Measurements from ENCODE around the gene RASSF7. TPM values are rescaled to one million over a fixed set of nuclear protein-coding genes. Genes with fewer than 3 reads are reported as not detected.
A peak's percentile ranks its signal among the peaks of the same experiment; 100 is the strongest.

Gene RASSF7
- total and polyA plus RNA-seq, 2 donors (not counting 3 experiments of a cell fraction or from before 2014, with no cell fraction given), result 14.1 to 19.9 TPM

- Histone ChIP-seq H2AFZ (ENCODE audit: low read depth, low read length) (peak overlapping the region; percentile 98), H3K4me1 (ENCODE audit: control insufficient read depth, extremely low read depth, insufficient read depth, low read length) (peaks cover 14% of the 10 kb centered on the region), H3K9me3 (replicated peaks; ENCODE audit: control insufficient read depth, insufficient read depth, low read length) (no peaks in the 10 kb centered on the region), H4K20me1 (replicated peaks; ENCODE audit: control insufficient read depth, extremely low read depth, insufficient read depth, low read length) (no peaks in the 10 kb centered on the region), H3K4me3 (replicated peaks in 1 of 3; ENCODE audit: insufficient read depth in 1 of 3, low read depth in 1 of 3, low read length in 3 of 3) (peak overlapping the region; percentile 29 to 51 (median 40)), H3K27me3 (ENCODE audit: control insufficient read depth in 2 of 2, insufficient read depth in 2 of 2, low read length in 2 of 2) (peaks cover 8 to 10% of the 10 kb centered on the region in 2 experiments), H3K27ac (ENCODE audit: insufficient read depth, low read depth, low read length) (no peak overlapping the region), H3K79me2 (ENCODE audit: control insufficient read depth, insufficient read depth, low read length) (peaks cover 39% of the 10 kb centered on the region), H3K9ac (replicated peaks; ENCODE audit: extremely low read depth, insufficient read depth, low read length) (peak overlapping the region; percentile 22), H3K36me3 (ENCODE audit: control insufficient read depth in 2 of 2, extremely low read depth in 1 of 2, insufficient read depth in 2 of 2, low read length in 2 of 2) (no peaks in the 10 kb centered on the region), H3K4me2 (ENCODE audit: insufficient read depth, low read length) (peak overlapping the region; percentile 67), H3K9me1 (replicated peaks; ENCODE audit: control insufficient read depth, extremely low read depth, insufficient read depth, low read length) (no peaks in the 10 kb centered on the region)
- no TSS peak for BruUV-seq (replicated peaks)
- peak; percentile 52 for DNase-seq (ENCODE audit: low read depth, low spot score)
- peak; percentile 83 for TF ChIP-seq EZH2 (IDR thresholded peaks at IDR 0.05; ENCODE audit: borderline replicate concordance, low read depth, low read length, severe bottlenecking)
- no peak for TF ChIP-seq CTCF (IDR thresholded peaks at IDR 0.05; ENCODE audit: extremely low read depth in 1 of 2, insufficient read depth in 1 of 2, low read depth in 1 of 2, low read length in 2 of 2)
- intact Hi-C loops (cut with micrococcal nuclease), result loop anchor here (5.0 kb wide), 1 partner anchor 37 kb away; no protein-coding TSS in a partner anchor
- POLR2A ChIA-PET, result interaction anchor here (0.7 kb wide), 1 partner anchor 172 kb away, joined by 3 read pairs; the partner anchor contains the start of gene TALDO1
- dilution Hi-C loops (cut with MboI; ENCODE audit: extremely low pct_ligation_motif_present, low sequenced_read_pairs), result no loop called here
- CTCF ChIA-PET, result interaction anchor here (0.7 to 1.8 kb wide), 8 partner anchors 11 to 200 kb away, joined by 3 to 7 read pairs (median 4); partner anchors contain the start of gene HRAS
- FAIRE-seq, result no peak
Observed at GRCh38 chr11:575313-575995, 14.7 kb downstream of the RASSF7 start.
